ENCODE measurements around the gene RAB36. TPM values are rescaled to one million over a fixed set of nuclear protein-coding genes. Genes with fewer than 3 reads are reported as not detected.
A peak's percentile ranks its signal among the peaks of the same experiment; 100 is the strongest.

Gene RAB36
- polyA plus RNA-seq, 3 donors: 0.37 to 0.78 (median 0.49) TPM

- H3K79me2 ChIP-seq (ENCODE audit: insufficient read depth, low read length): no peaks in the 10 kb centered on the region
- Mint-ChIP-seq H3K9me3 (peaks cover 0 to 4% (median 0%) of the 10 kb centered on the region in 7 donors), H3K27me3 (ENCODE audit: low read depth in 3 of 3) (peaks cover 0 to 5% (median 4%) of the 10 kb centered on the region in 3 donors), H3K27ac (no peak overlapping the region), H3K4me3 (no peak overlapping the region), H3K36me3 (no peaks in the 10 kb centered on the region), H3K4me1 (peaks cover 41% of the 10 kb centered on the region)
- no peaks in the 10 kb centered on the region for H3K9me3 ChIP-seq (replicated peaks in 1 of 2; ENCODE audit: control insufficient read depth in 1 of 2, insufficient read depth in 1 of 2, low read length in 2 of 2)
- no peaks in the 10 kb centered on the region for H4K20me1 ChIP-seq (ENCODE audit: insufficient read depth, low read length)
- H3K4me3 ChIP-seq (replicated peaks in 1 of 3; ENCODE audit: low read depth in 2 of 3, low read length in 3 of 3): no peak overlapping the region
- H3K27me3 ChIP-seq (ENCODE audit: control insufficient read depth in 2 of 2, insufficient read depth in 2 of 2, low read length in 2 of 2): no peaks in the 10 kb centered on the region
- H3K4me2 ChIP-seq (replicated peaks; ENCODE audit: extremely low read depth, low read length, poor library complexity, severe bottlenecking): no peak overlapping the region
- no peak overlapping the region for H3K27ac ChIP-seq (ENCODE audit: low read depth in 1 of 2, low read length in 2 of 2)
- H2AFZ ChIP-seq (ENCODE audit: insufficient read depth, low read depth, low read length, poor library complexity, severe bottlenecking): no peak overlapping the region
- no peak for DNase-seq
- WGBS (ENCODE audit: insufficient coverage): 64% methylated on average over 6 of the region's 8 CpGs
- no peaks in the 10 kb centered on the region for H3K36me3 ChIP-seq (replicated peaks in 1 of 2; ENCODE audit: control insufficient read depth in 1 of 2, insufficient read depth in 2 of 2, low read length in 2 of 2)
- H3K4me1 ChIP-seq (ENCODE audit: control insufficient read depth in 1 of 2, insufficient read depth in 2 of 2, low read length in 2 of 2): peaks cover 44 to 52% of the 10 kb centered on the region in 2 donors
- TF ChIP-seq, protein P1, sequence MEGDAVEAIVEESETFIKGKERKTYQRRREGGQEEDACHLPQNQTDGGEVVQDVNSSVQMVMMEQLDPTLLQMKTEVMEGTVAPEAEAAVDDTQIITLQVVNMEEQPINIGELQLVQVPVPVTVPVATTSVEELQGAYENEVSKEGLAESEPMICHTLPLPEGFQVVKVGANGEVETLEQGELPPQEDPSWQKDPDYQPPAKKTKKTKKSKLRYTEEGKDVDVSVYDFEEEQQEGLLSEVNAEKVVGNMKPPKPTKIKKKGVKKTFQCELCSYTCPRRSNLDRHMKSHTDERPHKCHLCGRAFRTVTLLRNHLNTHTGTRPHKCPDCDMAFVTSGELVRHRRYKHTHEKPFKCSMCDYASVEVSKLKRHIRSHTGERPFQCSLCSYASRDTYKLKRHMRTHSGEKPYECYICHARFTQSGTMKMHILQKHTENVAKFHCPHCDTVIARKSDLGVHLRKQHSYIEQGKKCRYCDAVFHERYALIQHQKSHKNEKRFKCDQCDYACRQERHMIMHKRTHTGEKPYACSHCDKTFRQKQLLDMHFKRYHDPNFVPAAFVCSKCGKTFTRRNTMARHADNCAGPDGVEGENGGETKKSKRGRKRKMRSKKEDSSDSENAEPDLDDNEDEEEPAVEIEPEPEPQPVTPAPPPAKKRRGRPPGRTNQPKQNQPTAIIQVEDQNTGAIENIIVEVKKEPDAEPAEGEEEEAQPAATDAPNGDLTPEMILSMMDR (IDR thresholded peaks at IDR 0.05): no peak
- no peak overlapping the region for H3K9ac ChIP-seq (ENCODE audit: insufficient read depth, low read length, poor library complexity, severe bottlenecking)
- intact Hi-C loops (cut with micrococcal nuclease): no loop called here
These were observed 11.0 kb downstream of the RAB36 start for GRCh38 chr22:23156286-23156685.

DNA sequence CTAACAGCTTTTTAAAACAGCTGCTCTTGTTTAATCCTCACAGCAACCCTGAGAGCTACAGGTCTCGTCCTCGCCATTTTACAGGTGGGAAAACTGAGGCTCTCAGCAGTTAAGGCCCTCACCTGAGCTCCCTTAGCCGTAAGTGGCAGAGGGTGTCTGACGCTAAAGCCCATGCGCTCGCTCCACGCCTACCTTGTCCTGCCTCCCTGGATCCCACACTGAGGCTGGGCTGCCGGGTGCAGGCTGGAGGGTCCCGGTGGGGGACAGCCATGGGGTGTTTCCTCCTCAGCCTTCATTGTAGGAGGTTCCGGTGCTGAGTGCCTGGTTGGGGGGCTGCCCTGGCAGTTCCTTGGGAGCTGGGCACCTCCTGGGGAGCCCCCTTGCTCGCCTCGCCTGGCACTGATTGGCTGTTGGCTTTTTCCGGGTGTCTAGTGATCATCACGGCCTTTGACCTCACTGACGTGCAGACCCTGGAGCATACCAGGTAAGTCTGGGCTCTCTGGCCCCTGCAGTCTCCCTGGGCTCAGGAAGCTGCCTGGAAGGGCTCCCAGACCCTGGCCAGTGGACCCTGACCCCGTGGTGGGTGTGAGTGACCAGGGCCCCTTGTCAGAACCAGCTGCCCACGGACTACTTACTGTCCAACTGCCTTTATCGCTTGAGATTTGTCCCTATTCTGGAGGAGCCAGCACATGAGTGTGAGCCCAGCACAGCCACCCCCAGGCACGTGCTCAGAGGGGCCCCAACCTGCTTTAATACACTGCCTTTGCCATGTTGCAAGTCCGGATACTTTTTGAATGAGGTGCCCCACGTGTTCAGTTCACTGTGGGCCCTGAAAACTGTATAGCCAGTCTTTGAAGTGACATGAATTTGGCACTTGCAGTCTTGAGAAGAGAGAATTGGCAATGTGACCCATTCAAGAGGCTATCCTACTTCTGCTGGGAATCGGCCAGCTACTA lies 12.6 kb downstream of the RAB36 start:
- no peaks in the 10 kb centered on the region for H3K27me3 ChIP-seq (ENCODE audit: control insufficient read depth in 2 of 2, insufficient read depth in 2 of 2, low read length in 2 of 2)
- H3K4me3 Mint-ChIP-seq: no peak overlapping the region
- peaks cover 0 to 7% (median 4%) of the 10 kb centered on the region in 3 donors for H3K27me3 Mint-ChIP-seq (ENCODE audit: low read depth in 3 of 3)
- no peak for DNase-seq
- TF ChIP-seq, protein P1 (IDR thresholded peaks at IDR 0.05): no peak
- no peak overlapping the region for H3K4me2 ChIP-seq (replicated peaks; ENCODE audit: extremely low read depth, low read length, poor library complexity, severe bottlenecking)
- no peaks in the 10 kb centered on the region for H3K36me3 ChIP-seq (replicated peaks in 1 of 2; ENCODE audit: control insufficient read depth in 1 of 2, insufficient read depth in 2 of 2, low read length in 2 of 2)
- peaks cover 0 to 4% (median 0%) of the 10 kb centered on the region in 7 donors for H3K9me3 Mint-ChIP-seq
- no peak overlapping the region for H3K4me3 ChIP-seq (replicated peaks in 1 of 3; ENCODE audit: low read depth in 2 of 3, low read length in 3 of 3)
- peak overlapping the region in 2 of 7 donors; percentile 25 to 50 for H3K27ac Mint-ChIP-seq
- H2AFZ ChIP-seq (ENCODE audit: insufficient read depth, low read depth, low read length, poor library complexity, severe bottlenecking): no peak overlapping the region
- no peaks in the 10 kb centered on the region for H3K36me3 Mint-ChIP-seq
- 96% methylated on average over 21 of the region's 22 CpGs for WGBS (ENCODE audit: insufficient coverage)
- H3K9me3 ChIP-seq (replicated peaks in 1 of 2; ENCODE audit: control insufficient read depth in 1 of 2, insufficient read depth in 1 of 2, low read length in 2 of 2): no peaks in the 10 kb centered on the region
- no peak overlapping the region for H3K27ac ChIP-seq (ENCODE audit: low read depth in 1 of 2, low read length in 2 of 2)
- H4K20me1 ChIP-seq (ENCODE audit: insufficient read depth, low read length): no peaks in the 10 kb centered on the region
- no peak overlapping the region for H3K9ac ChIP-seq (ENCODE audit: insufficient read depth, low read length, poor library complexity, severe bottlenecking)
- intact Hi-C loops (cut with micrococcal nuclease): no loop called here
- peaks cover 32% of the 10 kb centered on the region for H3K4me1 Mint-ChIP-seq
- no peaks in the 10 kb centered on the region for H3K79me2 ChIP-seq (ENCODE audit: insufficient read depth, low read length)
- H3K4me1 ChIP-seq (ENCODE audit: control insufficient read depth in 1 of 2, insufficient read depth in 2 of 2, low read length in 2 of 2): peaks cover 34 to 39% of the 10 kb centered on the region in 2 donors
